COR-L47 (cell line): Measurements from ENCODE around the gene CARS1.

Experiments
- DNase-seq: peaks from one replicate; lab custom pipeline; 2025; lab: John Stamatoyannopoulos, UW

CARS1 gene

GRCh38 chr11:3058753-3059664 lies 1.8 kb upstream of the CARS1 start:
- DNase-seq, result no peak

- DNase-seq, result peak; percentile 6
Observed at GRCh38 chr11:3056296-3057068, 741 bp downstream of the CARS1 start.

- DNase-seq, result no peak
Observed at GRCh38 chr11:3055891-3056290, 1.3 kb downstream of the CARS1 start.

GRCh38 chr11:3052567-3052966 lies 4.7 kb downstream of the CARS1 start:
- no peak for DNase-seq

- DNase-seq, result peak; percentile 25
Observed at GRCh38 chr11:3052109-3052479, 5.1 kb downstream of the CARS1 start.

- DNase-seq, result no peak
Observed at GRCh38 chr11:3051196-3052108, 5.8 kb downstream of the CARS1 start.

GRCh38 chr11:3050386-3051195 lies 6.6 kb downstream of the CARS1 start:
- no peak for DNase-seq

GRCh38 chr11:3049430-3050243 lies 7.6 kb downstream of the CARS1 start:
- DNase-seq, result peak; percentile 84

- no peak for DNase-seq
Observed at GRCh38 chr11:3047637-3048036, 9.6 kb downstream of the CARS1 start.

- DNase-seq, result no peak
Observed at GRCh38 chr11:3046641-3047040, 10.6 kb downstream of the CARS1 start.

GRCh38 chr11:3046190-3046589 lies 11.0 kb downstream of the CARS1 start:
- DNase-seq, result no peak

GRCh38 chr11:3044915-3045314 lies 12.3 kb downstream of the CARS1 start:
- no peak for DNase-seq

GRCh38 chr11:3044004-3044403 lies 13.2 kb downstream of the CARS1 start:
- no peak for DNase-seq

GRCh38 chr11:3043315-3043871 lies 13.8 kb downstream of the CARS1 start:
- DNase-seq, result no peak

GRCh38 chr11:3042496-3043314 lies 14.5 kb downstream of the CARS1 start:
- DNase-seq, result no peak

- DNase-seq, result no peak
Observed at GRCh38 chr11:3041699-3042441, 15.4 kb downstream of the CARS1 start.

- DNase-seq, result no peak
Observed at GRCh38 chr11:3040881-3041280, 16.3 kb downstream of the CARS1 start.

GRCh38 chr11:3037945-3038271 lies 19.3 kb downstream of the CARS1 start:
- no peak for DNase-seq
